Measurements from ENCODE around the gene MAB21L4.

MAB21L4 gene

GRCh38 chr2:240914645-240915525 lies 18.9 kb upstream of the MAB21L4 start (continued):
- no peak for TF ChIP-seq ATF2 (tag by site-specific recombination; IDR thresholded peaks at IDR 0.05; ENCODE audit: low read depth)
- TF ChIP-seq HIC1 (tag by site-specific recombination; IDR thresholded peaks at IDR 0.05): no peak
- TF ChIP-seq ZNF76 (tag by site-specific recombination; IDR thresholded peaks at IDR 0.05; ENCODE audit: borderline replicate concordance, low read depth): no peak
- TF ChIP-seq KLF16 (tag by site-specific recombination; IDR thresholded peaks at IDR 0.05): no peak
- no peak for TF ChIP-seq ZNF366 (tag by site-specific recombination; conservative IDR thresholded peaks at IDR 0.05)
- TF ChIP-seq ZNF701 (tag by site-specific recombination; IDR thresholded peaks at IDR 0.05): no peak
- TF ChIP-seq ZNF248 (tag by site-specific recombination; IDR thresholded peaks at IDR 0.05): no peak
- no peak for TF ChIP-seq HOXD13 (CRISPR knock-in tag; IDR thresholded peaks at IDR 0.05; ENCODE audit: borderline replicate concordance)

GRCh38 chr2:240913810-240914644 lies 18.1 kb upstream of the MAB21L4 start:
- POLR2A ChIA-PET: interaction anchor here (0.5 to 1.3 kb wide), 2 partner anchors 188 to 437 kb away, joined by 3 to 6 read pairs; partner anchors contain the start of gene MTERF4
- H3K4me1 ChIP-seq (ENCODE audit: control insufficient read depth, insufficient read depth, low read length): 0 out of 2 replicates have a peak, but pooled peaks cover 2% of the 10 kb centered on the region
- no peak for TF ChIP-seq ZNF248 (tag by site-specific recombination; IDR thresholded peaks at IDR 0.05)
- no peak for TF ChIP-seq ZNF138 (tag by site-specific recombination; IDR thresholded peaks at IDR 0.05; ENCODE audit: borderline replicate concordance)
- no peak for TF ChIP-seq ZNF473 (tag by site-specific recombination; IDR thresholded peaks at IDR 0.05)
- no peak for TF ChIP-seq ZNF621 (tag by site-specific recombination; IDR thresholded peaks at IDR 0.05)
- no peak for TF ChIP-seq ZNF561 (tag by site-specific recombination; IDR thresholded peaks at IDR 0.05; ENCODE audit: borderline replicate concordance)
- no peak for TF ChIP-seq FEZF1 (tag by site-specific recombination; IDR thresholded peaks at IDR 0.05)
- TF ChIP-seq BCL6B (tag by site-specific recombination; IDR thresholded peaks at IDR 0.05): no peak
- TF ChIP-seq ZNF114 (tag by site-specific recombination; IDR thresholded peaks at IDR 0.05): no peak
- no peak for TF ChIP-seq YY1 (tag by site-specific recombination; IDR thresholded peaks at IDR 0.05)
- TF ChIP-seq TCF7L2 (IDR thresholded peaks at IDR 0.05; ENCODE audit: borderline replicate concordance, low read depth, low read length): no peak
- peak; percentile 38; the same call in 1 of the 2 replicates for TF ChIP-seq ZBTB7A (tag by site-specific recombination; IDR thresholded peaks at IDR 0.05; ENCODE audit: low read depth)
- no peak for TF ChIP-seq ZNF530 (tag by site-specific recombination; IDR thresholded peaks at IDR 0.05; ENCODE audit: low read depth)
- TF ChIP-seq KLF1 (tag by site-specific recombination; IDR thresholded peaks at IDR 0.05): peak; percentile 54; the same call in 1 of the 2 replicates
- no peak for TF ChIP-seq ZFP3 (tag by site-specific recombination; IDR thresholded peaks at IDR 0.05; ENCODE audit: low read depth)
- peak; percentile 31; the same call in 1 of the 2 replicates for TF ChIP-seq KLF17 (tag by site-specific recombination; IDR thresholded peaks at IDR 0.05)
- TF ChIP-seq GLIS2 (tag by site-specific recombination; IDR thresholded peaks at IDR 0.05): 0 out of 2 replicates have a peak, but pooled peaks have one; percentile 18
- TF ChIP-seq ZNF654 (tag by site-specific recombination; IDR thresholded peaks at IDR 0.05; ENCODE audit: low read depth): peak; percentile 47
- TF ChIP-seq CTCF (tag by site-specific recombination; IDR thresholded peaks at IDR 0.05): peak; percentile 89
- no peaks in the 10 kb centered on the region for H3K36me3 ChIP-seq (ENCODE audit: control insufficient read depth in 2 of 2, insufficient read depth in 1 of 2, low read length in 2 of 2)
- no peak overlapping the region for H3K4me3 ChIP-seq (ENCODE audit: low read depth, low read length)
- no peak overlapping the region for H3K27ac ChIP-seq (ENCODE audit: extremely low read depth, low read depth, low read length)
- H3K9me3 ChIP-seq (ENCODE audit: control insufficient read depth, insufficient read depth, low read depth, low read length): no peaks in the 10 kb centered on the region
- CTCF ChIA-PET: interaction anchor here (0.6 to 2.1 kb wide), 33 partner anchors 8 to 652 kb away, joined by 3 to 12 read pairs (median 4); partner anchors contain the start of gene CROCC2
